Measurements from ENCODE around the gene TTYH3.

Gene TTYH3

DNA sequence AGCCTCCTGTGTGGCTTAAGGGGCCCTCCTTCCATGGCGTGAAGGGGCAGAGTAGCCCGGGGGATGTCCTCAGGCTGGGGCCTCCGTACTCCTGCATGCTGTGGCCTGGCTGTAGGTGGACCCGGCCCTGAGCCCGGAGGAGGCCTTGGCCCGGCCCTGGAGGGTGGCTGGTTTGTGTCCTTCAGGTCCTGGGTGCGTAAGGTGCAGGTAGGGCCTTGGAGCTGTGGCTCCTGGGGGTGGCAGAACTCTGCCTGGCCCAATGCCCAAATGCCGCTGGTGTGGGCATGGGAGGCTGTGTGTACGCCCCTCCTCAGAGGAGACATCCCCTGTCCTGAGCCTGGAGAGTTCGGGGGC is 29.3 kb downstream of the TTYH3 start:
- TF ChIP-seq, protein P1, sequence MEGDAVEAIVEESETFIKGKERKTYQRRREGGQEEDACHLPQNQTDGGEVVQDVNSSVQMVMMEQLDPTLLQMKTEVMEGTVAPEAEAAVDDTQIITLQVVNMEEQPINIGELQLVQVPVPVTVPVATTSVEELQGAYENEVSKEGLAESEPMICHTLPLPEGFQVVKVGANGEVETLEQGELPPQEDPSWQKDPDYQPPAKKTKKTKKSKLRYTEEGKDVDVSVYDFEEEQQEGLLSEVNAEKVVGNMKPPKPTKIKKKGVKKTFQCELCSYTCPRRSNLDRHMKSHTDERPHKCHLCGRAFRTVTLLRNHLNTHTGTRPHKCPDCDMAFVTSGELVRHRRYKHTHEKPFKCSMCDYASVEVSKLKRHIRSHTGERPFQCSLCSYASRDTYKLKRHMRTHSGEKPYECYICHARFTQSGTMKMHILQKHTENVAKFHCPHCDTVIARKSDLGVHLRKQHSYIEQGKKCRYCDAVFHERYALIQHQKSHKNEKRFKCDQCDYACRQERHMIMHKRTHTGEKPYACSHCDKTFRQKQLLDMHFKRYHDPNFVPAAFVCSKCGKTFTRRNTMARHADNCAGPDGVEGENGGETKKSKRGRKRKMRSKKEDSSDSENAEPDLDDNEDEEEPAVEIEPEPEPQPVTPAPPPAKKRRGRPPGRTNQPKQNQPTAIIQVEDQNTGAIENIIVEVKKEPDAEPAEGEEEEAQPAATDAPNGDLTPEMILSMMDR (IDR thresholded peaks at IDR 0.05; ENCODE audit: extremely low read depth, missing control alignments): no peak
- DNase-seq (ENCODE audit: low spot score): no peak

- no peak for DNase-seq (ENCODE audit: low spot score)
- TF ChIP-seq, protein P1 (IDR thresholded peaks at IDR 0.05; ENCODE audit: extremely low read depth, missing control alignments): no peak
Observed at GRCh38 chr7:2661602-2662272, 30.0 kb downstream of the TTYH3 start.

DNA sequence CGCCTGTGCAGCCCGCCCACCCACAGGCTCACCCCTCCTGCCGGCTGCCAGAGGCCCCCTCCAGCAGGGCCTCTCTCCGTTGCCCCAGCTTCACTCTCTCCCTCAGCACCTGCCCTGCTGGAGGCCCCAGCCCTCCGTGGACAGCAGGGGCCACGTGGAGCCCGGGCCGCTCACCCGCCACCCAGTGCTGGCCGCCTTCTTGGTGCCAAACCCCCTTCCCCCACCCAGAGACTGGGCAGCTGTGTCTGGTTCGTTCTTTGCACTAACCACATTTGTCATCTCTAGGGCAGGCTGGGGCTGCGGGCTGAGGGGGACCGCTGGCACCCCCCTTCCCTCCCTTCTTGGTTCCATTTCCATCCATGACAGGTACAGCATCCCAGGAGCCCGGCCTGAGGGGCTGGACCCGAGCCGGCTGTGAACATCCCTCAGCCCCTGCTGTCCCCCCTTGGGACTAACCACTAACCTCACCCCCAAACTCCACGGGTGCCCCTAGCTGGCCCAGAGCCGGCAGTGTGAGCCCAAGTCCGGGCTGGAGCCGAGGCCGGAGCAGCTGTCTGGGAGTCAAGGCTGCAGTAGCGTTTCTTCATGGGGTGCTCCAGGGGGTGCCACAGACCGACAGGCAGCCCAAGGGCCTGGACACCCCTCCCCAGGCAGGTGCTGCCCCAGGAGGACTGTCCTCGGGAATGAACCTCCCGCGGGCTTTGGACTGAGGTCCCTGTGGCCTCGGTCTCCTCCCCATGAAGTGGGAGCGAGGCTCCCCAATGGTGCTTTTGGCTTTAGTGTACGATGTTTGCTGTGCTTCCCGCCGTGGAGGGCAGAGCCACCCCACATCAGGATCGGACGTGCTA is 30.7 kb downstream of the TTYH3 start:
- TF ChIP-seq, protein P1 (IDR thresholded peaks at IDR 0.05; ENCODE audit: extremely low read depth, missing control alignments): no peak
- no peak for DNase-seq (ENCODE audit: low spot score)

GRCh38 chr7:2663121-2663886 is 31.5 kb downstream of the TTYH3 start:
- DNase-seq (ENCODE audit: low spot score): no peak
- TF ChIP-seq, protein P1 (IDR thresholded peaks at IDR 0.05; ENCODE audit: extremely low read depth, missing control alignments): no peak

GRCh38 chr7:2663960-2664359 is 32.2 kb downstream of the TTYH3 start:
- TF ChIP-seq, protein P1 (IDR thresholded peaks at IDR 0.05; ENCODE audit: extremely low read depth, missing control alignments): no peak
- no peak for DNase-seq (ENCODE audit: low spot score)

GRCh38 chr7:2665359-2665791 is 33.6 kb downstream of the TTYH3 start:
- DNase-seq (ENCODE audit: low spot score): no peak

More at GRCh38 chr7:2665359-2665791, 33.6 kb downstream of the TTYH3 start:
- TF ChIP-seq, protein P1 (IDR thresholded peaks at IDR 0.05; ENCODE audit: extremely low read depth, missing control alignments): no peak
